WTC11 (cell line): Measurements from ENCODE around the gene TMEM18. TPM values are rescaled to one million over a fixed set of nuclear protein-coding genes. Genes with fewer than 3 reads are reported as not detected.

Source experiments
- ATAC-seq: fragments of 200-7000 bp; cut with Tn5 transposase; 2 replicates; pipeline ENCODE4 v1.10.0; 2021; ENCODE audit warnings: mild to moderate bottlenecking, moderate library complexity
- CTCF ChIA-PET: fragments of 300-600 bp; sonication (Branson Sonifier 250); formaldehyde crosslinking; loops from one replicate; lab custom pipeline; 2021; ENCODE audit warnings: antibody characterized with exemption; lab: Charles Lee
- POLR2A ChIA-PET: fragments of 350-600 bp; sonication (Branson Sonifier 250); formaldehyde crosslinking; loops from one replicate; lab custom pipeline; 2021; ENCODE audit warnings: antibody characterized with exemption; lab: Charles Lee
- DNase-seq: peaks from one replicate; pipeline ENCODE4 v3.0.0; 2021; ENCODE audit warnings: low spot score
- H3K27ac Mint-ChIP-seq: 2 replicates; pipeline ENCODE4 v1.8.0; 2021; ENCODE audit warnings: mixed read lengths
- H3K27me3 Mint-ChIP-seq: 2 replicates; pipeline ENCODE4 v1.8.0; 2021; ENCODE audit warnings: low read depth, mild to moderate bottlenecking, moderate library complexity, mixed read lengths
- H3K36me3 Mint-ChIP-seq: 2 replicates; pipeline ENCODE4 v1.8.0; 2021; ENCODE audit warnings: mixed read lengths
- H3K4me1 Mint-ChIP-seq: 2 replicates; pipeline ENCODE4 v1.8.0; 2022; ENCODE audit warnings: mixed read lengths
- H3K4me3 Mint-ChIP-seq: 2 replicates; pipeline ENCODE4 v1.8.0; 2021; ENCODE audit warnings: mild to moderate bottlenecking, moderate library complexity, mixed read lengths
- H3K9me3 Mint-ChIP-seq: 2 replicates; pipeline ENCODE4 v1.8.0; 2021; ENCODE audit warnings: mixed read lengths
- ARID4B ChIP-seq: sonication (generic); formaldehyde crosslinking; IDR thresholded peaks from 2 replicates; pipeline ENCODE4 v1.8.0; 2023; ENCODE audit warnings: missing genetic modification reagents, mild to moderate bottlenecking, borderline replicate concordance
- ATF6 ChIP-seq: sonication (generic); formaldehyde crosslinking; IDR thresholded peaks from 2 replicates; pipeline ENCODE4 v1.8.1; 2023; ENCODE audit warnings: mild to moderate bottlenecking, missing genetic modification reagents
- FOXJ3 ChIP-seq: sonication (generic); formaldehyde crosslinking; IDR thresholded peaks from 2 replicates; pipeline ENCODE4 v1.9.0; 2021; ENCODE audit warnings: missing genetic modification reagents, mild to moderate bottlenecking, borderline replicate concordance
- FOXK1 ChIP-seq: sonication (generic); formaldehyde crosslinking; IDR thresholded peaks from 2 replicates; pipeline ENCODE4 v1.8.0; 2022; ENCODE audit warnings: mild to moderate bottlenecking, moderate library complexity, missing genetic modification reagents
- GABPB1 ChIP-seq: sonication (generic); formaldehyde crosslinking; IDR thresholded peaks from 2 replicates; pipeline ENCODE4 v1.8.1; 2023; ENCODE audit warnings: mild to moderate bottlenecking, missing genetic modification reagents
- JAZF1 ChIP-seq: fragments of 250-450 bp; sonication (Bioruptor Pico); IDR thresholded peaks from 2 replicates; pipeline ENCODE4 v1.9.0; 2021; ENCODE audit warnings: moderate library complexity, mild to moderate bottlenecking, inconsistent platforms
- JUN ChIP-seq: sonication (generic); formaldehyde crosslinking; IDR thresholded peaks from 2 replicates; pipeline ENCODE4 v1.8.0; 2023; ENCODE audit warnings: mild to moderate bottlenecking, missing genetic modification reagents
- MXD4 ChIP-seq: fragments of 250-450 bp; sonication (Bioruptor Pico); IDR thresholded peaks from 2 replicates; pipeline ENCODE4 v1.8.0; 2021; ENCODE audit warnings: mild to moderate bottlenecking, moderate library complexity, borderline replicate concordance
- NFE2L1 ChIP-seq: sonication (generic); formaldehyde crosslinking; IDR thresholded peaks from 2 replicates; pipeline ENCODE4 v1.8.1; 2023; ENCODE audit warnings: missing genetic modification reagents
- NFYB ChIP-seq: sonication (generic); formaldehyde crosslinking; conservative IDR thresholded peaks from 2 replicates; pipeline ENCODE4 v1.8.0; 2022; ENCODE audit warnings: low read depth, missing genetic modification reagents
- PRDM15 ChIP-seq: sonication (generic); formaldehyde crosslinking; IDR thresholded peaks from 2 replicates; pipeline ENCODE4 v1.8.0; 2022; ENCODE audit warnings: missing genetic modification reagents
- PREB ChIP-seq: sonication (generic); formaldehyde crosslinking; IDR thresholded peaks from 2 replicates; pipeline ENCODE4 v1.8.1; 2022; ENCODE audit warnings: mild to moderate bottlenecking, missing genetic modification reagents, moderate library complexity, borderline replicate concordance
- SOX15 ChIP-seq: fragments of 250-450 bp; sonication (Bioruptor Pico); IDR thresholded peaks from 2 replicates; pipeline ENCODE4 v1.9.0; 2021; ENCODE audit warnings: mild to moderate bottlenecking
- STAT6 ChIP-seq: sonication (generic); formaldehyde crosslinking; conservative IDR thresholded peaks from 2 replicates; pipeline ENCODE4 v1.8.1; 2023; ENCODE audit warnings: mild to moderate bottlenecking, low read depth, missing genetic modification reagents, moderate library complexity
- USF2 ChIP-seq: sonication (generic); formaldehyde crosslinking; IDR thresholded peaks from 2 replicates; pipeline ENCODE4 v1.8.1; 2023; ENCODE audit warnings: mild to moderate bottlenecking, missing genetic modification reagents, moderate library complexity
- ZNF121 ChIP-seq: sonication (generic); formaldehyde crosslinking; IDR thresholded peaks from 2 replicates; pipeline ENCODE4 v1.8.0; 2023; ENCODE audit warnings: missing genetic modification reagents
- ZNF232 ChIP-seq: sonication (generic); formaldehyde crosslinking; IDR thresholded peaks from 2 replicates; pipeline ENCODE4 v1.8.0; 2022; ENCODE audit warnings: mild to moderate bottlenecking, missing genetic modification reagents
- ZNF416 ChIP-seq: fragments of 250-450 bp; sonication (Bioruptor Pico); IDR thresholded peaks from 2 replicates; pipeline ENCODE4 v1.9.0; 2021; ENCODE audit warnings: mild to moderate bottlenecking, inconsistent platforms
- ZNF671 ChIP-seq: fragments of 250-450 bp; sonication (Bioruptor Pico); IDR thresholded peaks from 2 replicates; pipeline ENCODE4 v1.8.0; 2021; ENCODE audit warnings: mild to moderate bottlenecking
- total RNA-seq: library from RNA; stranded (reverse); gene quantifications from 3 replicates; pipeline ENCODE4 v1.2.3, GENCODE V29; 2021

Gene TMEM18
- total RNA-seq, 1 experiment from 2014 or later, result 24.0 TPM

GRCh38 chr2:690799-691198 is 13.6 kb upstream of the TMEM18 start:
- H3K36me3 Mint-ChIP-seq, result peaks cover 7% of the 10 kb centered on the region; the same call in 1 of the 2 replicates
- peaks cover 13% of the 10 kb centered on the region for H3K27me3 Mint-ChIP-seq
- DNase-seq (no peak), ATAC-seq (no peak)
- ChIA-PET POLR2A (interaction anchor here (0.6 kb wide), 1 partner anchor 13 kb away, joined by 3 read pairs; no protein-coding TSS in a partner anchor), CTCF (no interaction called here)
- TF ChIP-seq ARID4B (CRISPR knock-in tag), result no peak
- TF ChIP-seq JUN (CRISPR knock-in tag), result no peak
- TF ChIP-seq NFYB (CRISPR knock-in tag), result no peak
- no peak for TF ChIP-seq GABPB1 (CRISPR knock-in tag)
- no peak for TF ChIP-seq ZNF232 (CRISPR knock-in tag)
- no peak for TF ChIP-seq SOX15 (CRISPR knock-in tag)
- no peak for TF ChIP-seq ZNF121 (CRISPR knock-in tag)
- TF ChIP-seq MXD4 (CRISPR knock-in tag), result no peak
- TF ChIP-seq PREB (CRISPR knock-in tag), result no peak
- H3K27ac Mint-ChIP-seq, result no peak overlapping the region
- H3K4me3 Mint-ChIP-seq, result no peak overlapping the region
- H3K9me3 Mint-ChIP-seq, result peaks cover 22% of the 10 kb centered on the region
- no peaks in the 10 kb centered on the region for H3K4me1 Mint-ChIP-seq

- peaks cover 30% of the 10 kb centered on the region for H3K9me3 Mint-ChIP-seq
- no peak overlapping the region for H3K4me3 Mint-ChIP-seq
- POLR2A ChIA-PET, result no interaction called here
- CTCF ChIA-PET, result no interaction called here
- H3K27ac Mint-ChIP-seq, result no peak overlapping the region
- peaks cover 20% of the 10 kb centered on the region for H3K27me3 Mint-ChIP-seq
- TF ChIP-seq USF2 (CRISPR knock-in tag) (no peak), PRDM15 (CRISPR knock-in tag) (no peak), MXD4 (CRISPR knock-in tag) (no peak), JAZF1 (no peak), ZNF121 (CRISPR knock-in tag) (no peak), FOXJ3 (no peak), ZNF416 (CRISPR knock-in tag) (no peak), ATF6 (no peak), FOXK1 (CRISPR knock-in tag) (no peak), NFE2L1 (no peak), SOX15 (CRISPR knock-in tag) (no peak), STAT6 (CRISPR knock-in tag) (no peak), ZNF671 (no peak)
- TF ChIP-seq, all 79 proteins: peak for 0
- Mint-ChIP-seq H3K4me1 (no peaks in the 10 kb centered on the region), H3K36me3 (peaks cover 15% of the 10 kb centered on the region)
- DNase-seq, result no peak
- ATAC-seq, result peak; percentile 32; the same call in 1 of the 2 replicates
Observed at GRCh38 chr2:689877-690510, 12.8 kb upstream of the TMEM18 start.
